ENCODE results near the gene SERGEF.

SERGEF gene

GRCh38 chr11:17771841-17772401 is 240.9 kb downstream of the SERGEF start:
- H3K4me3 ChIP-seq (ENCODE audit: low read length in 2 of 2): no peak overlapping the region
- H3K4me1 ChIP-seq (ENCODE audit: control insufficient read depth in 2 of 2, insufficient read depth in 2 of 2, low read length in 2 of 2): peaks cover 11% of the 10 kb centered on the region in 2 donors
- no peak overlapping the region for H3K9ac ChIP-seq (ENCODE audit: low read depth in 1 of 2, low read length in 2 of 2)
- H3K27me3 ChIP-seq (ENCODE audit: control insufficient read depth in 2 of 2, insufficient read depth in 2 of 2, low read length in 2 of 2): no peaks in the 10 kb centered on the region
- no peak overlapping the region for H3K27ac ChIP-seq (ENCODE audit: low read depth in 2 of 2, low read length in 2 of 2)
- H3K9me3 ChIP-seq (ENCODE audit: control insufficient read depth in 2 of 2, low read length in 2 of 2): no peaks in the 10 kb centered on the region
- H3K36me3 ChIP-seq (ENCODE audit: control insufficient read depth in 2 of 2, insufficient read depth in 2 of 2, low read length in 2 of 2): no peaks in the 10 kb centered on the region

GRCh38 chr11:17771415-17771814 is 241.4 kb downstream of the SERGEF start:
- Histone ChIP-seq H3K36me3 (ENCODE audit: control insufficient read depth in 2 of 2, insufficient read depth in 2 of 2, low read length in 2 of 2) (no peaks in the 10 kb centered on the region), H3K27ac (ENCODE audit: low read depth in 2 of 2, low read length in 2 of 2) (no peak overlapping the region), H3K9ac (ENCODE audit: low read depth in 1 of 2, low read length in 2 of 2) (no peak overlapping the region), H3K4me1 (ENCODE audit: control insufficient read depth in 2 of 2, insufficient read depth in 2 of 2, low read length in 2 of 2) (peaks cover 11% of the 10 kb centered on the region in 2 donors), H3K9me3 (ENCODE audit: control insufficient read depth in 2 of 2, low read length in 2 of 2) (no peaks in the 10 kb centered on the region), H3K4me3 (ENCODE audit: low read length in 2 of 2) (no peak overlapping the region), H3K27me3 (ENCODE audit: control insufficient read depth in 2 of 2, insufficient read depth in 2 of 2, low read length in 2 of 2) (no peaks in the 10 kb centered on the region)

DNA sequence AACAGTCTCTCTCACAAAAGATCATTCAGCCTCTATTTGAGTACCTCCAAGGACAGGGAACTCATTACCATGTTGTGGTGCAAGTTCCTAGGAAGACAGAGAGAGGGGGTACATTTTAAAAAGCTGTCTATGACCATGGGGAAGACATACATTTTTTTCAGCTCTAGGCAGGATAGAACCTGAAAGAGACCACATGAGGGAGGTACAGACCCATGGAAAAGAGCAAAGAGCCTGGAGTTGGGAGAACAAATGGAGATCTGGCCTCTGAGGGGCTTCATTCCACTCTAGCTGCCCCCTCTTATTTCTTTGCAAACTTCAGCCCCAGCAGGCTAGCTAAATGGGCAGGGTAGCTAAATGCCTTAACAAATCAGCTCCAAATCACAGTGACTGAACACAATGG is 241.9 kb downstream of the SERGEF start:
- Histone ChIP-seq H3K4me3 (ENCODE audit: low read length in 2 of 2) (no peak overlapping the region), H3K27me3 (ENCODE audit: control insufficient read depth in 2 of 2, insufficient read depth in 2 of 2, low read length in 2 of 2) (no peaks in the 10 kb centered on the region), H3K9ac (ENCODE audit: low read depth in 1 of 2, low read length in 2 of 2) (no peak overlapping the region), H3K36me3 (ENCODE audit: control insufficient read depth in 2 of 2, insufficient read depth in 2 of 2, low read length in 2 of 2) (no peaks in the 10 kb centered on the region), H3K9me3 (ENCODE audit: control insufficient read depth in 2 of 2, low read length in 2 of 2) (no peaks in the 10 kb centered on the region), H3K4me1 (ENCODE audit: control insufficient read depth in 2 of 2, insufficient read depth in 2 of 2, low read length in 2 of 2) (peaks cover 11% of the 10 kb centered on the region in 2 donors), H3K27ac (ENCODE audit: low read depth in 2 of 2, low read length in 2 of 2) (no peak overlapping the region)

GRCh38 chr11:17770048-17770652 is 242.7 kb downstream of the SERGEF start:
- no peaks in the 10 kb centered on the region for H3K27me3 ChIP-seq (ENCODE audit: control insufficient read depth in 2 of 2, insufficient read depth in 2 of 2, low read length in 2 of 2)
- no peak overlapping the region for H3K27ac ChIP-seq (ENCODE audit: low read depth in 2 of 2, low read length in 2 of 2)
- no peak overlapping the region for H3K4me3 ChIP-seq (ENCODE audit: low read length in 2 of 2)
- no peaks in the 10 kb centered on the region for H3K9me3 ChIP-seq (ENCODE audit: control insufficient read depth in 2 of 2, low read length in 2 of 2)
- no peak overlapping the region for H3K9ac ChIP-seq (ENCODE audit: low read depth in 1 of 2, low read length in 2 of 2)
- no peaks in the 10 kb centered on the region for H3K36me3 ChIP-seq (ENCODE audit: control insufficient read depth in 2 of 2, insufficient read depth in 2 of 2, low read length in 2 of 2)
- peaks cover 11% of the 10 kb centered on the region in 2 donors for H3K4me1 ChIP-seq (ENCODE audit: control insufficient read depth in 2 of 2, insufficient read depth in 2 of 2, low read length in 2 of 2)

GRCh38 chr11:17769218-17769617 is 243.6 kb downstream of the SERGEF start:
- no peak overlapping the region for H3K4me3 ChIP-seq (ENCODE audit: low read length in 2 of 2)
- no peaks in the 10 kb centered on the region for H3K36me3 ChIP-seq (ENCODE audit: control insufficient read depth in 2 of 2, insufficient read depth in 2 of 2, low read length in 2 of 2)
- no peak overlapping the region for H3K27ac ChIP-seq (ENCODE audit: low read depth in 2 of 2, low read length in 2 of 2)
- no peaks in the 10 kb centered on the region for H3K27me3 ChIP-seq (ENCODE audit: control insufficient read depth in 2 of 2, insufficient read depth in 2 of 2, low read length in 2 of 2)
- no peaks in the 10 kb centered on the region for H3K9me3 ChIP-seq (ENCODE audit: control insufficient read depth in 2 of 2, low read length in 2 of 2)
- H3K4me1 ChIP-seq (ENCODE audit: control insufficient read depth in 2 of 2, insufficient read depth in 2 of 2, low read length in 2 of 2): peaks cover 11% of the 10 kb centered on the region in 2 donors
- H3K9ac ChIP-seq (ENCODE audit: low read depth in 1 of 2, low read length in 2 of 2): no peak overlapping the region

DNA sequence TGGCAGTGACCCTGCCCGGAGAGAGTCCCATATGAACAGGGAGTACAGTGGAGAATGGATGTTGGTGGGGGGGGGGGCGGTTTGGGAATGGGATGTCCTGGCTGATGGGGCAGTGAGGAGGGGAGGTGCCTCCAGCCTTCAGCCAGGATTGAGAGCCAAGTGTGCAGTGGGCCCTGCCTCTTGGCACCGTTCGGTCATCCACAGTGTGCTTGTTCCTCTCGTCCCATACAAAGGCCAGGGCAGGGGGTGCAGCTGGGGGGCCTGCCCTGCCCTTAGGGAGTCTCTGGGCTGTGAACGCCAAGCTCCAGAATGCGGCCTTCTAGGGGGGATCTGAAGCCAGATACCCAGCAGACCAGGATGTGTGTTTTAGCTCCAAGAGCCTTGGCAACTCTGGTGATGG is 244.3 kb downstream of the SERGEF start:
- Histone ChIP-seq H3K4me1 (ENCODE audit: control insufficient read depth in 2 of 2, insufficient read depth in 2 of 2, low read length in 2 of 2) (peaks cover 11% of the 10 kb centered on the region in 2 donors), H3K27me3 (ENCODE audit: control insufficient read depth in 2 of 2, insufficient read depth in 2 of 2, low read length in 2 of 2) (no peaks in the 10 kb centered on the region), H3K4me3 (ENCODE audit: low read length in 2 of 2) (no peak overlapping the region), H3K9me3 (ENCODE audit: control insufficient read depth in 2 of 2, low read length in 2 of 2) (no peaks in the 10 kb centered on the region), H3K36me3 (ENCODE audit: control insufficient read depth in 2 of 2, insufficient read depth in 2 of 2, low read length in 2 of 2) (no peaks in the 10 kb centered on the region), H3K27ac (ENCODE audit: low read depth in 2 of 2, low read length in 2 of 2) (no peak overlapping the region), H3K9ac (ENCODE audit: low read depth in 1 of 2, low read length in 2 of 2) (no peak overlapping the region)

DNA sequence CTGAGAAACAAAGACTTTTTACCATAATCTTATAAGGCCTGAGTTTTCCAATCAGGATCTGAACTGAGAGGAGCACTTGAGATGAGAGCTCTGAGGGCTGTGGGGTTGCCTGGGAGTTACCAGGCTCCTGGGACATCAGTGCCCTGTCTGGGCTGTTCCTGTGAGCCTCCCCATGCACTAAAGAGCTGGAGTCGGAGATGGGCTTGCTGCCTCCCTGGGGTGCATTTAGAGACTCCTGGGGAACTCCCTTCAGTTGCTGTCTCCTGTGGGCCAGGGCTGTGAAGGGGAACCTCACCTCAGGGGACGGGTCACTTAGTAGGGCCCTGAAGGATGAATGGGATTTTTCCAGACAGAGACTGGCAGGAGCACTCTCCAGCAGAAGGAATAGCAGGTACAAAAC is 244.9 kb downstream of the SERGEF start:
- H3K9ac ChIP-seq (ENCODE audit: low read depth in 1 of 2, low read length in 2 of 2): no peak overlapping the region
- no peaks in the 10 kb centered on the region for H3K36me3 ChIP-seq (ENCODE audit: control insufficient read depth in 2 of 2, insufficient read depth in 2 of 2, low read length in 2 of 2)
- H3K9me3 ChIP-seq (ENCODE audit: control insufficient read depth in 2 of 2, low read length in 2 of 2): no peaks in the 10 kb centered on the region
- H3K27ac ChIP-seq (ENCODE audit: low read depth in 2 of 2, low read length in 2 of 2): no peak overlapping the region
- peaks cover 11% of the 10 kb centered on the region in 2 donors for H3K4me1 ChIP-seq (ENCODE audit: control insufficient read depth in 2 of 2, insufficient read depth in 2 of 2, low read length in 2 of 2)
- H3K27me3 ChIP-seq (ENCODE audit: control insufficient read depth in 2 of 2, insufficient read depth in 2 of 2, low read length in 2 of 2): no peaks in the 10 kb centered on the region
- H3K4me3 ChIP-seq (ENCODE audit: low read length in 2 of 2): no peak overlapping the region

DNA sequence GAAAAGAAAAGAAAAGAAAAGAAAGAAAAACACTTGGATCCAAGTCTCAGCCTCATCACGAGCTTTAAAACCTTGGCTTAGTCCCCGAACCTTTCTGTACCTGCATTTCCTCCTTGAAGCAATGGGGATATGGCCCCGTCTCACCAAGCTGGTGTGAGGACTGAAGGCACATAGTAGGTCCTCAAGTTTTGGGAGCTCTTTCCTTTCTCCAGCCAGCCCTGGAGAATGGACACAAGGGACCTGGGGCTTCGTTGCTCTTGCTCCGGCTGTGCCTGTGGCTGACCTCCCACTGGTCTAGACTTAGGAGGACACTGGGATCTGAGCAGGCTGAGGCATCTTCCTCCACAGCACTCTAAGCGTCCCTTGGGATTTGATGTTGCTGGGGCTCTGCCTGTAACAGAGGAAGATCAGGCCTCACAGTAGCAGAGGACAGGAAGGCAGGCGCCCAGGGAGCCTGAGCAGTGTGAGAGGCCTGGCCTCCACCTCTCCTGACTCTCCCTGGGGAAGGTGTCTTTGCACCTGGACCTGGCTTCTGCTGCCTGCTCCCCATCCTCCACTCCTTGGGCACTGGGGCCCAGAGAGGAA is 245.5 kb downstream of the SERGEF start:
- no peaks in the 10 kb centered on the region for H3K36me3 ChIP-seq (ENCODE audit: control insufficient read depth in 2 of 2, insufficient read depth in 2 of 2, low read length in 2 of 2)
- H3K27ac ChIP-seq (ENCODE audit: low read depth in 2 of 2, low read length in 2 of 2): no peak overlapping the region
- no peaks in the 10 kb centered on the region for H3K9me3 ChIP-seq (ENCODE audit: control insufficient read depth in 2 of 2, low read length in 2 of 2)
- H3K4me1 ChIP-seq (ENCODE audit: control insufficient read depth in 2 of 2, insufficient read depth in 2 of 2, low read length in 2 of 2): peaks cover 11% of the 10 kb centered on the region in 2 donors
- H3K27me3 ChIP-seq (ENCODE audit: control insufficient read depth in 2 of 2, insufficient read depth in 2 of 2, low read length in 2 of 2): no peaks in the 10 kb centered on the region
- H3K9ac ChIP-seq (ENCODE audit: low read depth in 1 of 2, low read length in 2 of 2): no peak overlapping the region
- no peak overlapping the region for H3K4me3 ChIP-seq (ENCODE audit: low read length in 2 of 2)

DNA sequence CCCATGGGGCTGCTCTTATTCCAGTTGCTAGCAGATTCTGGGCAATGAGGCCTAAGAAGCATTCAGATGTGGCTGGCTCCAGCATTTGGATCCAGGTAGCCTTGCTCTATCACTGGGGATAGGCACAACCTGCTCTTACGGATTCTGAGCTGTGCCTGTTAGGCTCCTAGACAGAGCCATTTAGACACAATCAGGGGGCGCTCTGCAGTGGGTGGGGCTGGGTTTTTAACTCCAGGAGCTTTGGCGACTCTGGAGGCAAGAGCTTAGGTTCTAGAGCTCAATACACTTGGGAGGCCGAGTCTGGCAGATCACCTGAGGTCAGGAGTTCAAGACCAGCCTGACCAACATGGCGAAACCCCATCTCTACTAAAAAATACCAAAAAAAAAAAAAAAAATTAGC is 246.3 kb downstream of the SERGEF start:
- no peak overlapping the region for H3K4me3 ChIP-seq (ENCODE audit: low read length in 2 of 2)
- no peak overlapping the region for H3K27ac ChIP-seq (ENCODE audit: low read depth in 2 of 2, low read length in 2 of 2)
- H3K9ac ChIP-seq (ENCODE audit: low read depth in 1 of 2, low read length in 2 of 2): no peak overlapping the region
- no peaks in the 10 kb centered on the region for H3K27me3 ChIP-seq (ENCODE audit: control insufficient read depth in 2 of 2, insufficient read depth in 2 of 2, low read length in 2 of 2)
- H3K4me1 ChIP-seq (ENCODE audit: control insufficient read depth in 2 of 2, insufficient read depth in 2 of 2, low read length in 2 of 2): peaks cover 11% of the 10 kb centered on the region in 2 donors
- no peaks in the 10 kb centered on the region for H3K36me3 ChIP-seq (ENCODE audit: control insufficient read depth in 2 of 2, insufficient read depth in 2 of 2, low read length in 2 of 2)
- no peaks in the 10 kb centered on the region for H3K9me3 ChIP-seq (ENCODE audit: control insufficient read depth in 2 of 2, low read length in 2 of 2)

- no peak overlapping the region for H3K4me3 ChIP-seq (ENCODE audit: low read length in 2 of 2)
- no peaks in the 10 kb centered on the region for H3K9me3 ChIP-seq (ENCODE audit: control insufficient read depth in 2 of 2, low read length in 2 of 2)
- no peak overlapping the region for H3K9ac ChIP-seq (ENCODE audit: low read depth in 1 of 2, low read length in 2 of 2)
- H3K27ac ChIP-seq (ENCODE audit: low read depth in 2 of 2, low read length in 2 of 2): no peak overlapping the region
- no peaks in the 10 kb centered on the region for H3K36me3 ChIP-seq (ENCODE audit: control insufficient read depth in 2 of 2, insufficient read depth in 2 of 2, low read length in 2 of 2)
- H3K27me3 ChIP-seq (ENCODE audit: control insufficient read depth in 2 of 2, insufficient read depth in 2 of 2, low read length in 2 of 2): no peaks in the 10 kb centered on the region
- peaks cover 11% of the 10 kb centered on the region in 2 donors for H3K4me1 ChIP-seq (ENCODE audit: control insufficient read depth in 2 of 2, insufficient read depth in 2 of 2, low read length in 2 of 2)
Observed at GRCh38 chr11:17766073-17766359, 246.8 kb downstream of the SERGEF start.
